IMR-90 (cell line): ENCODE data around the gene ACTR5. TPM values are rescaled to one million over a fixed set of nuclear protein-coding genes. Genes with fewer than 3 reads are reported as not detected.
A peak's percentile ranks its signal among the peaks of the same experiment; 100 is the strongest.

ENCODE experiments used
- ATAC-seq: fragments of 200-7000 bp; cut with Tn5 transposase; 2 replicates; pipeline ENCODE4 v1.9.1; 2020; ENCODE audit warnings: low read depth, mild to moderate bottlenecking, moderate library complexity
- BruUV-seq: library from RNA; stranded (reverse); fragments of 400-500 nt; replicated peaks from 2 replicates; lab custom pipeline; 2021; lab: Mats Ljungman, UMichigan
- CTCF ChIA-PET: fragments of 300-600 bp; formaldehyde crosslinking; extraction: SDS; loops from one replicate; lab custom pipeline; 2021; ENCODE audit warnings: antibody characterized with exemption; lab: Yijun Ruan, JAX
- POLR2A ChIA-PET: fragments of 300-600 bp; sonication (Branson Sonifier 250); formaldehyde crosslinking; loops from one replicate; lab custom pipeline; 2022; ENCODE audit warnings: antibody characterized with exemption; ENCODE audit not compliant: unreplicated experiment; lab: Charles Lee
- DNase-seq: peaks from one replicate; pipeline ENCODE4 v3.0.0; 2013
- H2AFZ ChIP-seq: replicated peaks from 2 replicates; pipeline ENCODE3; 2013; ENCODE audit warnings: low read length, mild to moderate bottlenecking; ENCODE audit not compliant: poor library complexity
- H2AK5ac ChIP-seq: 2 replicates; pipeline ENCODE4 v1.6.1; 2013; ENCODE audit warnings: low read depth, low read length, inconsistent platforms
- H2AK9ac ChIP-seq: replicated peaks from 2 replicates; pipeline ENCODE3; 2013; ENCODE audit warnings: mild to moderate bottlenecking, low read depth, low read length, moderate library complexity; ENCODE audit not compliant: poor library complexity
- H2BK120ac ChIP-seq: 2 replicates; pipeline ENCODE4 v1.6.1; 2013; ENCODE audit warnings: low read depth, low read length, inconsistent platforms
- H2BK15ac ChIP-seq: 3 replicates; pipeline ENCODE4 v1.6.1; 2013; ENCODE audit warnings: low read depth, low read length, inconsistent platforms
- H2BK20ac ChIP-seq: 2 replicates; pipeline ENCODE4 v1.6.1; 2013; ENCODE audit warnings: low read depth, mild to moderate bottlenecking, inconsistent platforms, low read length, moderate library complexity
- H2BK5ac ChIP-seq: 2 replicates; pipeline ENCODE4 v1.6.1; 2013; ENCODE audit warnings: mild to moderate bottlenecking, low read depth, low read length, inconsistent platforms; ENCODE audit not compliant: poor library complexity, severe bottlenecking
- H3K14ac ChIP-seq: replicated peaks from 2 replicates; pipeline ENCODE4 v1.6.1; 2013; ENCODE audit warnings: low read depth, low read length, inconsistent platforms
- H3K18ac ChIP-seq: 2 replicates; pipeline ENCODE4 v1.6.1; 2013; ENCODE audit warnings: low read depth, low read length, control low read depth
- H3K23ac ChIP-seq: 2 replicates; pipeline ENCODE4 v1.6.1; 2013; ENCODE audit warnings: low read depth, low read length, inconsistent platforms
- H3K27ac ChIP-seq: 2 replicates; pipeline ENCODE4 v1.5.1; 2013; ENCODE audit warnings: mild to moderate bottlenecking, control low read depth, low read length; ENCODE audit not compliant: insufficient read depth
- H3K27me3 ChIP-seq: 2 replicates; pipeline ENCODE4 v1.6.1; 2013; ENCODE audit warnings: low read length; ENCODE audit not compliant: control insufficient read depth, insufficient read depth
- H3K36me3 ChIP-seq: 2 replicates; pipeline ENCODE4 v1.6.1; 2013; ENCODE audit warnings: low read length, mixed read lengths; ENCODE audit not compliant: control insufficient read depth, insufficient read depth
- H3K4ac ChIP-seq: 2 replicates; pipeline ENCODE4 v1.6.1; 2013; ENCODE audit warnings: low read depth, low read length, inconsistent platforms
- H3K4me1 ChIP-seq: 2 replicates; pipeline ENCODE4 v1.6.1; 2013; ENCODE audit warnings: low read length, mixed read lengths; ENCODE audit not compliant: control insufficient read depth, insufficient read depth
- H3K4me2 ChIP-seq: 2 replicates; pipeline ENCODE4 v1.6.1; 2013; ENCODE audit warnings: low read depth, mild to moderate bottlenecking, control low read depth, low read length, moderate library complexity
- H3K4me3 ChIP-seq: 2 replicates; pipeline ENCODE4 v1.5.1; 2013; ENCODE audit warnings: low read depth, mild to moderate bottlenecking, control low read depth, low read length, moderate library complexity; ENCODE audit not compliant: insufficient read depth
- H3K56ac ChIP-seq: 2 replicates; pipeline ENCODE4 v1.6.1; 2013; ENCODE audit warnings: low read length, inconsistent platforms; ENCODE audit not compliant: insufficient read depth; ENCODE audit errors: extremely low read depth
- H3K79me1 ChIP-seq, 2 experiments: 2 replicates each; pipeline ENCODE4 v1.6.1; 2013; ENCODE audit warnings: low read length in 2 of 2, inconsistent platforms in 1 of 2, low read depth in 1 of 2
- H3K9ac ChIP-seq: 2 replicates; pipeline ENCODE4 v1.6.1; 2013; ENCODE audit warnings: low read depth, low read length, control low read depth
- H3K9me1 ChIP-seq: 2 replicates; pipeline ENCODE4 v1.6.1; 2013; ENCODE audit warnings: low read length, inconsistent platforms; ENCODE audit not compliant: insufficient read depth
- H3K9me3 ChIP-seq: 2 replicates; pipeline ENCODE4 v1.6.1; 2013; ENCODE audit warnings: low read length; ENCODE audit not compliant: control insufficient read depth, insufficient read depth
- H4K20me1 ChIP-seq: 2 replicates; pipeline ENCODE4 v1.6.1; 2013; ENCODE audit warnings: low read length, inconsistent platforms; ENCODE audit not compliant: insufficient read depth
- H4K5ac ChIP-seq: 2 replicates; pipeline ENCODE4 v1.6.1; 2013; ENCODE audit warnings: mild to moderate bottlenecking, low read depth, low read length, control low read depth
- H4K8ac ChIP-seq, 2 experiments: 2 replicates each; pipeline ENCODE4 v1.6.1; 2013; ENCODE audit warnings: low read depth in 2 of 2, low read length in 2 of 2, control low read depth in 1 of 2, inconsistent platforms in 1 of 2
- H4K91ac ChIP-seq: 2 replicates; pipeline ENCODE4 v1.6.1; 2013; ENCODE audit warnings: low read depth, low read length, inconsistent platforms; ENCODE audit not compliant: insufficient read depth
- BHLHE40 ChIP-seq: fragments of 150-350 bp; IDR thresholded peaks from 2 replicates; pipeline ENCODE4 v1.6.1; 2016; ENCODE audit warnings: mild to moderate bottlenecking, low read depth, low read length
- CEBPB ChIP-seq: IDR thresholded peaks from 2 replicates; pipeline ENCODE4 v1.6.1; 2012; ENCODE audit warnings: low read depth, low read length, improper control_type of control experiment
- CTCF ChIP-seq: conservative IDR thresholded peaks from 2 replicates; pipeline ENCODE4 v1.5.1; 2012; ENCODE audit warnings: mild to moderate bottlenecking, low read depth, low read length, improper control_type of control experiment
- FOS ChIP-seq: fragments of 150-350 bp; IDR thresholded peaks from 2 replicates; pipeline ENCODE4 v1.6.1; 2016; ENCODE audit warnings: low read depth, low read length
- MAFK ChIP-seq: IDR thresholded peaks from 2 replicates; pipeline ENCODE4 v1.6.1; 2012; ENCODE audit warnings: low read depth, low read length, improper control_type of control experiment
- MXI1 ChIP-seq: IDR thresholded peaks from 2 replicates; pipeline ENCODE4 v1.6.1; 2012; ENCODE audit warnings: low read depth, mild to moderate bottlenecking, low read length, moderate library complexity, borderline replicate concordance
- POLR2A ChIP-seq: IDR thresholded peaks from 2 replicates; pipeline ENCODE4 v1.6.1; 2012; ENCODE audit warnings: mild to moderate bottlenecking, low read depth, low read length
- RAD21 ChIP-seq: IDR thresholded peaks from 2 replicates; pipeline ENCODE4 v1.6.1; 2012; ENCODE audit warnings: low read length, improper control_type of control experiment
- RCOR1 ChIP-seq: IDR thresholded peaks from 2 replicates; pipeline ENCODE4 v1.6.1; 2012; ENCODE audit warnings: mild to moderate bottlenecking, low read length, improper control_type of control experiment; ENCODE audit not compliant: insufficient replicate concordance
- WGBS, 2 experiments: methylation state at CpG; one replicate each; pipeline versions ENCODE4 v1.1.5 to v1.1.7; 2013; ENCODE audit warnings: missing lambda C conversion rate in 2 of 2; ENCODE audit not compliant: insufficient read length in 1 of 2; ENCODE audit errors: extremely low coverage in 2 of 2; 5-methylcytosine and 5-hydroxymethylcytosine counted together
- dilution Hi-C: fragments of 300-500 bp; cut with HindIII; formaldehyde crosslinking; loops from one replicate; pipeline ENCODE4 v1.14.3; 2018; ENCODE audit warnings: low sequenced_read_pairs; ENCODE audit not compliant: unreplicated experiment
- in situ Hi-C: fragments of 300-500 bp; cut with MboI; formaldehyde crosslinking; loops from 3 replicates; pipeline ENCODE4 v1.14.3; 2019; ENCODE audit warnings: low sequenced_read_pairs, inconsistent platforms, mixed read lengths
- intact Hi-C: fragments of 100-400 bp; cut with micrococcal nuclease; formaldehyde crosslinking; loops from 2 replicates; pipeline ENCODE4 v1.10.0; 2022
- polyA plus RNA-seq, 3 experiments: library from polyadenylated mRNA; depleted of rRNA; stranded (reverse); fragments of >200 nt; gene quantifications; 2 replicates each; pipeline ENCODE4 v1.2.3, GENCODE V29; 2012; ENCODE audit warnings: low replicate concordance in 1 of 3
- total RNA-seq: library from RNA; depleted of rRNA; stranded (reverse); fragments of >200 nt; gene quantifications from 2 replicates; pipeline ENCODE4 v1.2.3, GENCODE V29; 2012
- TF ChIP-seq, protein P1 (sequence below): fragments of 150-350 bp; IDR thresholded peaks from 2 replicates; pipeline ENCODE4 v1.6.1; 2017; ENCODE audit warnings: mild to moderate bottlenecking, antibody characterized with exemption, low read length, low read depth

The ACTR5 gene
- total and polyA plus RNA-seq, 2 of the 4 experiments (the other 2 are of a cell fraction) = 5.9 to 6.6 TPM

- Histone ChIP-seq H3K9me3 (peaks cover 10% of the 10 kb centered on the region; the same call in 1 of the 2 replicates), H3K56ac (no peak overlapping the region), H3K4ac (no peak overlapping the region), H2AK9ac (peak overlapping the region; percentile 44), H3K79me1 (no peaks in the 10 kb centered on the region), H3K9ac (no peak overlapping the region), H2AK5ac (no peak overlapping the region), H3K27me3 (peaks cover 70% of the 10 kb centered on the region), H3K18ac (no peak overlapping the region), H4K5ac (no peak overlapping the region), H3K4me3 (no peak overlapping the region), H4K91ac (no peak overlapping the region), H2BK120ac (no peak overlapping the region), H3K23ac (no peak overlapping the region), H3K4me1 (no peaks in the 10 kb centered on the region), H3K14ac (no peak overlapping the region), H4K8ac (no peak overlapping the region), H4K20me1 (peaks cover 6% of the 10 kb centered on the region), H3K4me2 (peak overlapping the region; percentile 61), H2BK15ac (no peak overlapping the region), H2BK20ac (no peak overlapping the region), H3K27ac (no peak overlapping the region), H2BK5ac (no peak overlapping the region), H3K9me1 (no peaks in the 10 kb centered on the region; the same call in 1 of the 2 replicates), H2AFZ (peak overlapping the region; percentile 82), H3K36me3 (no peaks in the 10 kb centered on the region)
- in situ Hi-C loops = loop anchor here (10.0 to 25.0 kb wide), 3 partner anchors 86 to 269 kb away; partner anchors contain the start of gene RALGAPB
- TF ChIP-seq POLR2A (no peak), RCOR1 (no peak), CTCF (peak; percentile 67), CEBPB (no peak), FOS (no peak), MAFK (no peak), MXI1 (peak; percentile 36; the same call in 1 of the 2 replicates), RAD21 (peak; percentile 39), BHLHE40 (peak; percentile 26; the same call in 1 of the 2 replicates)
- TF ChIP-seq, protein P1, sequence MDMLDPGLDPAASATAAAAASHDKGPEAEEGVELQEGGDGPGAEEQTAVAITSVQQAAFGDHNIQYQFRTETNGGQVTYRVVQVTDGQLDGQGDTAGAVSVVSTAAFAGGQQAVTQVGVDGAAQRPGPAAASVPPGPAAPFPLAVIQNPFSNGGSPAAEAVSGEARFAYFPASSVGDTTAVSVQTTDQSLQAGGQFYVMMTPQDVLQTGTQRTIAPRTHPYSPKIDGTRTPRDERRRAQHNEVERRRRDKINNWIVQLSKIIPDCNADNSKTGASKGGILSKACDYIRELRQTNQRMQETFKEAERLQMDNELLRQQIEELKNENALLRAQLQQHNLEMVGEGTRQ = peak; percentile 14; the same call in 1 of the 2 replicates
- DNase-seq = peak; percentile 31
- WGBS, 2 experiments = 2% methylated on average over 10 of the region's 40 CpGs; no CpG with 5 or more reads in 1 of the 2 experiments
- intact Hi-C loops = loop anchor here (1.0 kb wide), 1 partner anchor 85 kb away; no protein-coding TSS in a partner anchor
- no TSS peak for BruUV-seq
- ChIA-PET CTCF (no interaction called here), POLR2A (no interaction called here)
- dilution Hi-C loops = no loop called here
- peak; percentile 87 for ATAC-seq
These were observed 17.1 kb upstream of the ACTR5 start for GRCh38 chr20:38730989-38731737.
